ENCODE results near the gene ZNF408.

- TF ChIP-seq, protein P1, sequence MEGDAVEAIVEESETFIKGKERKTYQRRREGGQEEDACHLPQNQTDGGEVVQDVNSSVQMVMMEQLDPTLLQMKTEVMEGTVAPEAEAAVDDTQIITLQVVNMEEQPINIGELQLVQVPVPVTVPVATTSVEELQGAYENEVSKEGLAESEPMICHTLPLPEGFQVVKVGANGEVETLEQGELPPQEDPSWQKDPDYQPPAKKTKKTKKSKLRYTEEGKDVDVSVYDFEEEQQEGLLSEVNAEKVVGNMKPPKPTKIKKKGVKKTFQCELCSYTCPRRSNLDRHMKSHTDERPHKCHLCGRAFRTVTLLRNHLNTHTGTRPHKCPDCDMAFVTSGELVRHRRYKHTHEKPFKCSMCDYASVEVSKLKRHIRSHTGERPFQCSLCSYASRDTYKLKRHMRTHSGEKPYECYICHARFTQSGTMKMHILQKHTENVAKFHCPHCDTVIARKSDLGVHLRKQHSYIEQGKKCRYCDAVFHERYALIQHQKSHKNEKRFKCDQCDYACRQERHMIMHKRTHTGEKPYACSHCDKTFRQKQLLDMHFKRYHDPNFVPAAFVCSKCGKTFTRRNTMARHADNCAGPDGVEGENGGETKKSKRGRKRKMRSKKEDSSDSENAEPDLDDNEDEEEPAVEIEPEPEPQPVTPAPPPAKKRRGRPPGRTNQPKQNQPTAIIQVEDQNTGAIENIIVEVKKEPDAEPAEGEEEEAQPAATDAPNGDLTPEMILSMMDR (IDR thresholded peaks at IDR 0.05), result no peak
- TF ChIP-seq JUN (IDR thresholded peaks at IDR 0.05) (no peak), HMGXB4 (CRISPR knock-in tag; IDR thresholded peaks at IDR 0.05; ENCODE audit: borderline replicate concordance) (no peak), MYC (IDR thresholded peaks at IDR 0.05; ENCODE audit: borderline replicate concordance, low read length) (no peak), HDAC2 (IDR thresholded peaks at IDR 0.05) (no peak), POLR2A (IDR thresholded peaks at IDR 0.05; ENCODE audit: low read length) (no peak), CHD2 (IDR thresholded peaks at IDR 0.05; ENCODE audit: low read length, partially characterized antibody) (no peak)
Measured at GRCh38 chr11:46698597-46698996, 2.2 kb upstream of the ZNF408 start.

Measured in A549 (cell line).